Thyroid gland (tissue), 4 donors: Measurements from ENCODE around the gene E4F1. TPM values are rescaled to one million over a fixed set of nuclear protein-coding genes. Genes with fewer than 3 reads are reported as not detected.

Experiments
- DNase-seq, 2 donors: peaks; one replicate each; pipeline ENCODE4 v3.0.0-alpha.2; 2019
- H3K27ac ChIP-seq, 3 donors: fragments of 200-600 bp; sonication (generic); 1 replicate in 2 of 3; 2 replicates in 1 of 3; pipeline ENCODE4 v1.5.1; 2016 to 2019; ENCODE audit warnings: mild to moderate bottlenecking in 1 of 3, moderate library complexity in 1 of 3
- H3K27me3 ChIP-seq: fragments of 200-600 bp; sonication (generic); one replicate; pipeline ENCODE4 v1.5.1; 2019
- H3K36me3 ChIP-seq, 2 donors: fragments of 200-600 bp; sonication (generic); one replicate each; pipeline ENCODE4 v1.5.1; 2016 to 2019
- H3K4me1 ChIP-seq, 2 donors: fragments of 200-600 bp; sonication (generic); one replicate each; pipeline ENCODE4 v1.5.1; 2017 to 2019
- H3K4me3 ChIP-seq, 3 donors: fragments of 200-600 bp; sonication (generic); replicated peaks in 1 of 3; 1 replicate in 2 of 3; 2 replicates in 1 of 3; pipeline ENCODE4 v1.5.1; 2016; ENCODE audit warnings: mild to moderate bottlenecking in 1 of 3
- H3K9me3 ChIP-seq: fragments of 200-600 bp; sonication (generic); one replicate; pipeline ENCODE4 v1.5.1; 2017
- POLR2A ChIP-seq, 2 donors: fragments of 450-650 bp; IDR thresholded peaks; one replicate each; pipeline ENCODE4 v1.6.1; 2017; ENCODE audit warnings: antibody characterized with exemption in 2 of 2, mild to moderate bottlenecking in 2 of 2, moderate library complexity in 1 of 2
- WGBS, 2 donors: methylation state at CpG; one replicate each; pipeline ENCODE4 v1.1.5; 2017; 5-methylcytosine and 5-hydroxymethylcytosine counted together
- intact Hi-C: fragments of 100-400 bp; cut with DNase I; formaldehyde crosslinking; loops from one replicate; pipeline ENCODE4 v1.15.1; 2023
- total RNA-seq, 4 donors: library from RNA; depleted of rRNA; stranded (reverse); fragments of >200 nt; gene quantifications; one replicate each; pipeline ENCODE4 v1.2.3, GENCODE V29; 2016
- TF ChIP-seq, protein P1 (sequence below), 6 experiments: fragments of 200-600 bp in 3 of 6; fragments of 450-650 bp in 3 of 6; sonication (generic) in 3 of 6; IDR thresholded peaks; one replicate each; pipeline ENCODE4 v1.5.1; 2016 to 2019; ENCODE audit warnings: antibody characterized with exemption in 6 of 6, mild to moderate bottlenecking in 2 of 6, inconsistent platforms in 1 of 6, moderate library complexity in 1 of 6

E4F1 gene
- total RNA-seq, 4 donors from 2014 or later = 35.3 to 55.7 (median 41.3) TPM

DNA sequence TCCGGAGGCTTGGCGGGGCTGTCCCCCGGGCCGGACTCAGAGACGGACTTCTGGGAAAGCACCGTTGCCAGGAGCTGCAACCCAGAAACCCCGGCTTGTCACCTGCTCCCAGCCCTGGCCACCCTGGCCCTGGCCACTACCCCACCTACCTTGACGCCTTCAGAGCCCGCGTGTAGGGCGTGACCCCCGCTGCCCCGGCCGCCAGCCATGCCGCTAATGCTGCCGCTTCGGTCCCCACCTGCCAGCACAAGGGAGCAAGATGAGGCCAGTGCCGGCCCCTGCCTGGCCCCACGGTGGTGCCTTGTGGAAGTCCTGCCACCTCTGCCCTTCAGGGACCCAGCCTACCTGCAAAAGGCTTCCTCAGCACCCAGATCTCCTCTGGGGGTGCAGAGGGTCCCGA is 38.4 kb upstream of the E4F1 start:
- Histone ChIP-seq H3K4me3 (no peak overlapping the region), H3K27ac (no peak overlapping the region), H3K4me1 (no peaks in the 10 kb centered on the region), H3K27me3 (no peaks in the 10 kb centered on the region), H3K36me3 (no peaks in the 10 kb centered on the region), H3K9me3 (no peaks in the 10 kb centered on the region)
- WGBS, 2 donors = 90 to 94% methylated on average over 2 to 20 of the region's 20 CpGs
- no peak for DNase-seq
- intact Hi-C loops = no loop called here
- no peak for TF ChIP-seq POLR2A (IDR thresholded peaks at IDR 0.05)
- TF ChIP-seq, protein P1, sequence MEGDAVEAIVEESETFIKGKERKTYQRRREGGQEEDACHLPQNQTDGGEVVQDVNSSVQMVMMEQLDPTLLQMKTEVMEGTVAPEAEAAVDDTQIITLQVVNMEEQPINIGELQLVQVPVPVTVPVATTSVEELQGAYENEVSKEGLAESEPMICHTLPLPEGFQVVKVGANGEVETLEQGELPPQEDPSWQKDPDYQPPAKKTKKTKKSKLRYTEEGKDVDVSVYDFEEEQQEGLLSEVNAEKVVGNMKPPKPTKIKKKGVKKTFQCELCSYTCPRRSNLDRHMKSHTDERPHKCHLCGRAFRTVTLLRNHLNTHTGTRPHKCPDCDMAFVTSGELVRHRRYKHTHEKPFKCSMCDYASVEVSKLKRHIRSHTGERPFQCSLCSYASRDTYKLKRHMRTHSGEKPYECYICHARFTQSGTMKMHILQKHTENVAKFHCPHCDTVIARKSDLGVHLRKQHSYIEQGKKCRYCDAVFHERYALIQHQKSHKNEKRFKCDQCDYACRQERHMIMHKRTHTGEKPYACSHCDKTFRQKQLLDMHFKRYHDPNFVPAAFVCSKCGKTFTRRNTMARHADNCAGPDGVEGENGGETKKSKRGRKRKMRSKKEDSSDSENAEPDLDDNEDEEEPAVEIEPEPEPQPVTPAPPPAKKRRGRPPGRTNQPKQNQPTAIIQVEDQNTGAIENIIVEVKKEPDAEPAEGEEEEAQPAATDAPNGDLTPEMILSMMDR (IDR thresholded peaks at IDR 0.05) = no peak

DNA sequence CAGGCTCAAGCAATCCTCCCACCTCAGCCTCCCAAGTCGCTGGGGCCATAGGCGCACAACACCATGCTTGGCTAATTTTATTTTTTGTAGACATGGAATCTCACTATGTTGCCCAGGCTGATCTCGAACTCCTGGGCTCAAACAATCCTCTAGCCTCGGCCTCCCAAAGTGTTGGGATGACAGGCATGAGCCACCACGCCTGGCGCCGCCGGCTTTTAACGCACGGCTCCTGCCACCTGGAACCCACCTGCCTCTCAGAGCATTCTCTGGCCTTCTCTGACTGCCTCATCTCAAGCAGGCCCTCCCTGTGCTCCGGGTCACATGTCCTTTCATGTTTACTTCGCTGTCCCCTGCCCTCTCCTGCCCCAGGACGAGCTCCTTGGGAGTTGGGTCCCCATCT is 37.3 kb upstream of the E4F1 start:
- TF ChIP-seq POLR2A (IDR thresholded peaks at IDR 0.05) = no peak
- TF ChIP-seq, protein P1 (IDR thresholded peaks at IDR 0.05) = no peak
- 91 to 93% methylated on average over 13 of the region's 13 CpGs for WGBS, 2 donors
- intact Hi-C loops = no loop called here

DNA sequence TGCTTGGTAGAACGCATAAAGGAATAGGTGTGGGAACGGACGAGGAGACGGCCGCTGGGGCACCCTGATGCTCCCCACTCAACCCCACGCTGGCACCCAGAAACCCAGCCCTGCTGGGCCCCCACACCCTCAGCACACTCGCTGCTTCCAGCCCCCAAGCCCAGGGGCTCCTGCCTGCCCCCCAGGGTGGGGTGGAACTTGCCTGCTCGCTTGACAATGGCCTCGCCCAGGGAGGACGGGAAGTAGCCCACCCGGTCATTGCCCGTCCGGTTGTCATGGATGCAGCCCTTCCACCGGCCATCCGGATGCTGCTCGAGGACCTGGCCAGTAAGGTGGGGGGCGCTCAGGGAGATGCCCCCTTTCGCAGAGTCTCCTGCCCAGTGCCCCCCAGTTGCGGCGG is 36.9 kb upstream of the E4F1 start:
- TF ChIP-seq, protein P1 (IDR thresholded peaks at IDR 0.05) = no peak
- no peak for TF ChIP-seq POLR2A (IDR thresholded peaks at IDR 0.05)
- no peaks in the 10 kb centered on the region for H3K36me3 ChIP-seq
- no peak for DNase-seq
- no peak overlapping the region for H3K27ac ChIP-seq
- no peaks in the 10 kb centered on the region for H3K27me3 ChIP-seq
- H3K9me3 ChIP-seq = no peaks in the 10 kb centered on the region
- H3K4me1 ChIP-seq = no peaks in the 10 kb centered on the region
- H3K4me3 ChIP-seq = no peak overlapping the region
- intact Hi-C loops = no loop called here
- whole genome bisulfite sequencing, 2 donors = 88 to 90% methylated on average over 7 of the region's 20 CpGs

More for the DNA sequence above, 37.3 kb upstream of the E4F1 start:
- Histone ChIP-seq H3K4me1 (no peaks in the 10 kb centered on the region), H3K9me3 (no peaks in the 10 kb centered on the region), H3K27me3 (no peaks in the 10 kb centered on the region), H3K27ac (no peak overlapping the region), H3K4me3 (no peak overlapping the region), H3K36me3 (no peaks in the 10 kb centered on the region)
- no peak for DNase-seq

DNA sequence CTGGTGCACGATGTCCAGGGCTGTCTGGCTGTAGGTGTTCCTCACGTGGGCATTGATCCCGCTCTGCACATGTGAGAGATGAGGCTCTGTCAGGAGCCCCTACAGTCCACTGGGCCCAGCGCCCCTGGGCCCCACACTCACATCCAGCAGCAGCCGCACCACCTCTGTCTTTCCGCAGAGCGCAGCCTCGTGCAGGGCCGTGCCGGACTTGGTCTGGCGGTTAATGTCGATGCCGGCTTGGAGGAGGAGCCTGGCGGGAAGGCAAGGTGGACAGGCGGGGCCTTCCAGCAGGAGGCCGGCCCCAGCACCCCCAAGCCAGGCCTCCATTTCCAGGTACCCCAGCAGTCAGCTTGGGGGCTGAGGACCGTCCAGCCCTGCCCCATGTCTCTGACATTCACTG is 36.2 kb upstream of the E4F1 start:
- Histone ChIP-seq H3K4me3 (no peak overlapping the region), H3K4me1 (no peaks in the 10 kb centered on the region), H3K27me3 (no peaks in the 10 kb centered on the region), H3K9me3 (no peaks in the 10 kb centered on the region), H3K27ac (no peak overlapping the region), H3K36me3 (no peaks in the 10 kb centered on the region)
- intact Hi-C loops = no loop called here
- whole genome bisulfite sequencing, 2 donors = 77 to 78% methylated on average over 5 to 9 of the region's 17 CpGs
- no peak for DNase-seq
- TF ChIP-seq, protein P1 (IDR thresholded peaks at IDR 0.05) = no peak
- no peak for TF ChIP-seq POLR2A (IDR thresholded peaks at IDR 0.05)

DNA sequence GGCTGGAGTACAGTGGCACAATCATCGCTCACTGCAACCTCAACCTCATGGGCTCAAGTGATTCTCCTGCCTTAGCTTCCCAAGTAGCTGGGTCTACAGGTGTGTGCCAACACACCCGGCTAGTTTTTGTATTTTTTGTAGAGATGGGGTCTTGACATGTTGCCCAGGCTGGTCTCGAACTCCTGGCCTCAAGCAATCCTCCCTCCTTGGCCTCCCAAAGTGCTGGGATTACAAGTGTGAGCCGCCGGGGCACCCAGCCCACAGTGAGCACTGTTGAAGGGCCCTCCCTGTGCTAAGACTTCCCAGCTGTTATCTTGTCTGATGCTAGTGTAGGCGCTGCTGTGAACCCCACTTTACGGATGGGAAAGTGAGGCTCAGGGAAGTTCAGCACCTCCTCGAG is 35.0 kb upstream of the E4F1 start:
- Histone ChIP-seq H3K27me3 (no peaks in the 10 kb centered on the region), H3K36me3 (no peaks in the 10 kb centered on the region), H3K27ac (no peak overlapping the region), H3K9me3 (no peaks in the 10 kb centered on the region), H3K4me1 (no peaks in the 10 kb centered on the region), H3K4me3 (no peak overlapping the region)
- TF ChIP-seq, protein P1 (IDR thresholded peaks at IDR 0.05) = no peak
- no peak for TF ChIP-seq POLR2A (IDR thresholded peaks at IDR 0.05)
- intact Hi-C loops = no loop called here
- no peak for DNase-seq
- WGBS, 2 donors = 89 to 93% methylated on average over 7 to 8 of the region's 8 CpGs
